ENCODE measurements around the gene ZEB2. TPM values are rescaled to one million over a fixed set of nuclear protein-coding genes. Genes with fewer than 3 reads are reported as not detected.

Gene ZEB2
- total and polyA plus RNA-seq, 2 of the 13 experiments (the other 11 are each of a cell fraction or from before 2014, with no cell fraction given) = 0.07 TPM; not detected in 1

DNA sequence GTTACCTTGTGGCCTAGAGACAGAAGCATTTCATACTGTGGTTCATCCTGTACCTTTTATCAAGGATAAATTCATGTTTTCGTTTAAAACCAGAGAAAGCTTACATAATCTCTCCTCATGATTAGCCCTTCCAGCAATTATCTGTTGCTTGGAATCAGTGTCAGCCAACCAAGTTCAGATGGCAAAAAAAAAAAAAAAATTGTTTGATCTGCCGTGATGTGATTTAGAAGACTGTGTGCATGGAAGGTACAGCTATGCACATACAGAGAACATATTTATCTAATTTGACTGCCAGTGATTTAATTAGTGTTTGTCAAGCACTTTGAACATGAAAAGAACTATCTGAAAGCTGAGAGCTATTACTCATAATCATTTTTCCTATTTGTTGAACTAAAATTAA is 180.9 kb downstream of the ZEB2 start (continued):
- TF ChIP-seq KAT7 (CRISPR knock-in tag; IDR thresholded peaks at IDR 0.05; ENCODE audit: borderline replicate concordance) = no peak

DNA sequence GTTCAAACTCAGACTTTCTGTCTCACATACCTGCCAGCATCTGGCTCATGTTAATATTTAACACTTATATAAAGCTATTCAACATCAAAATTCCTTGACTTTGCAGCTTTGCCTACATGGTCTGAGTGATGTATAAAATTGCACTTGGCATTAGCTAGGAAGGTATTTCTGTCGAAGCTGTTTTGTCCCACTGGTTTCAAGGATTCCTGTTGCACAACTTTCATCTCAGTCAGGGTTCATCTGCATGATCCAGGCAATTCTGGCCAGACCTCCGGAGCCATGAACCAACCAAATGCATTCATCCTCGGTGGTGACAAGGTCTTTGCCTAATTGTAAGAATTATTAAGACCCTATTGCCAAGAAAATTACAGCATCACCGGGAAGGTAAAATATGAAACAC is 185.4 kb downstream of the ZEB2 start:
- no peaks in the 10 kb centered on the region for H4K20me1 ChIP-seq (ENCODE audit: insufficient read depth, low read length)
- TF ChIP-seq CEBPG (CRISPR knock-in tag; IDR thresholded peaks at IDR 0.05) (peak; percentile 25; the same call in 1 of the 2 replicates), DDIT3 (CRISPR knock-in tag; IDR thresholded peaks at IDR 0.05) (no peak), CEBPB (IDR thresholded peaks at IDR 0.05; ENCODE audit: borderline replicate concordance, low read depth, low read length) (peak; percentile 76)
- H3K27ac ChIP-seq (ENCODE audit: extremely low read length, insufficient read depth, low read length) = no peak overlapping the region
- WGBS (ENCODE audit: low lambda C conversion rate) = 27% methylated on average over 4 of the region's 4 CpGs
- H3K36me3 ChIP-seq (replicated peaks in 1 of 2; ENCODE audit: control insufficient read depth in 1 of 2, insufficient read depth in 2 of 2, low read length in 2 of 2) = no peaks in the 10 kb centered on the region
- no peaks in the 10 kb centered on the region for H3K9me3 ChIP-seq (ENCODE audit: low read length)
- no peaks in the 10 kb centered on the region for H3K79me2 ChIP-seq (ENCODE audit: insufficient read depth, low read length)
- intact Hi-C loops (cut with micrococcal nuclease; ENCODE audit: unreplicated experiment) = no loop called here
- FAIRE-seq (no peak), ATAC-seq (no peak), DNase-seq (ENCODE audit: low spot score) (no peak)
- no peak overlapping the region for H3K4me2 ChIP-seq (ENCODE audit: low read depth, low read length)
- H3K4me1 ChIP-seq (ENCODE audit: insufficient read depth, low read length) = peaks cover 23% of the 10 kb centered on the region
- no peak overlapping the region for H3K9ac ChIP-seq (ENCODE audit: insufficient read depth, low read depth, low read length)
- H3K27me3 ChIP-seq (ENCODE audit: control insufficient read depth in 1 of 2, insufficient read depth in 2 of 2, low read length in 2 of 2) = peaks cover 0 to 7% of the 10 kb centered on the region in 2 experiments; a peak in 1 of 5 replicates
- in situ Hi-C loops (cut with HindIII; ENCODE audit: extremely low pct_ligation_motif_present, low pct_unique_long_range_greater_than_20kb) = no loop called here
- POLR2A ChIA-PET = no interaction called here
- H3K4me3 ChIP-seq (replicated peaks in 1 of 3; ENCODE audit: insufficient read depth in 1 of 3, low read depth in 2 of 3, low read length in 3 of 3) = no peak overlapping the region
- CTCF ChIA-PET (ENCODE audit: low intra/inter-chr PET ratio, low total read pairs) = no interaction called here
- H2AFZ ChIP-seq (ENCODE audit: low read length) = no peak overlapping the region
- no TSS peak for BruUV-seq (replicated peaks)

Small RNAs within 50 kb of the gene (small RNA-seq; reads per million reads assigned to genes)
- 0 reads per million in 3 experiments for gene RF01987 (ENCODE audit: insufficient read depth in 2 of 3, insufficient read length in 3 of 3, low read depth in 2 of 3, low replicate concordance in 1 of 3)

Data from HepG2 (cell line).